ENCODE results near the gene BANF1. TPM values are rescaled to one million over a fixed set of nuclear protein-coding genes. Genes with fewer than 3 reads are reported as not detected.

The BANF1 gene
- total and polyA plus RNA-seq, 9 of the 15 experiments (the other 6 are each of a cell fraction or from before 2014, with no cell fraction given) = 108 to 651 (median 263) TPM

- no peak overlapping the region for H3K4me3 ChIP-seq
- H4K20me1 ChIP-seq (replicated peaks; ENCODE audit: control insufficient read depth, insufficient read depth, low read length) = no peaks in the 10 kb centered on the region
- no peaks in the 10 kb centered on the region for H3K9me1 ChIP-seq (ENCODE audit: control insufficient read depth, insufficient read depth, low read length)
- peaks cover 2 to 9% of the 10 kb centered on the region in 2 experiments; a peak in 4 of 5 replicates for H3K27me3 ChIP-seq (ENCODE audit: control insufficient read depth in 2 of 2, insufficient read depth in 2 of 2, low read length in 2 of 2)
- FAIRE-seq (no peak), ATAC-seq (no peak), DNase-seq (ENCODE audit: extremely low read depth in 1 of 4, low spot score in 3 of 4) (no peak)
- no peak overlapping the region for H3K4me2 ChIP-seq (ENCODE audit: insufficient read depth, low read length)
- H3K36me3 ChIP-seq (ENCODE audit: control insufficient read depth, insufficient read depth, low read length) = no peaks in the 10 kb centered on the region
- no peaks in the 10 kb centered on the region for H3K79me2 ChIP-seq (ENCODE audit: control insufficient read depth, insufficient read depth, low read length)
- no peak overlapping the region for H2AFZ ChIP-seq (ENCODE audit: low read depth, low read length)
- in situ Hi-C loops (cut with MboI) = no loop called here
- intact Hi-C loops (cut with micrococcal nuclease) = no loop called here
- H3K9ac ChIP-seq (ENCODE audit: insufficient read depth in 1 of 2, low read depth in 2 of 2, low read length in 2 of 2) = no peak overlapping the region
- no peaks in the 10 kb centered on the region for H3K4me1 ChIP-seq (replicated peaks in 1 of 2; ENCODE audit: control insufficient read depth in 2 of 2, insufficient read depth in 2 of 2, low read length in 2 of 2)
- peaks cover 3% of the 10 kb centered on the region; the same call in 1 of the 2 replicates for H3K9me3 ChIP-seq (replicated peaks; ENCODE audit: control insufficient read depth, insufficient read depth, low read depth, low read length)
- no peak overlapping the region for H3K27ac ChIP-seq (ENCODE audit: extremely low read depth, low read depth, low read length)
- ChIA-PET CTCF (ENCODE audit: low intra/inter-chr PET ratio) (no interaction called here), POLR2A (interaction anchor here (1.5 to 2.1 kb wide), 2 partner anchors 11 to 15 kb away, joined by 3 to 6 read pairs; partner anchors contain the start of genes CATSPER1 and SF3B2)
- BruUV-seq (replicated peaks) = no TSS peak
- 26% methylated on average over 3 of the region's 3 CpGs for WGBS (ENCODE audit: insufficient coverage, low coverage, missing lambda C conversion rate)
- TF ChIP-seq CSDE1 (IDR thresholded peaks at IDR 0.05) (no peak), ZZZ3 (IDR thresholded peaks at IDR 0.05) (no peak), GABPA (tag; conservative IDR thresholded peaks at IDR 0.05; ENCODE audit: low read depth) (no peak), PHTF2 (CRISPR knock-in tag; IDR thresholded peaks at IDR 0.05) (no peak), CAMTA2 (CRISPR knock-in tag; conservative IDR thresholded peaks at IDR 0.05) (no peak), SMARCA5 (IDR thresholded peaks at IDR 0.05) (no peak), PHB2 (IDR thresholded peaks at IDR 0.05; ENCODE audit: low read depth) (no peak), CEBPB (tag; IDR thresholded peaks at IDR 0.05) (no peak), MAZ (CRISPR knock-in tag; conservative IDR thresholded peaks at IDR 0.05 in 1 of 2, IDR thresholded peaks at IDR 0.05 in 1 of 2) (no peak), POLR3A (IDR thresholded peaks at IDR 0.05; ENCODE audit: borderline replicate concordance, extremely low read depth, insufficient read depth, insufficient read length) (no peak), VEZF1 (CRISPR knock-in tag; IDR thresholded peaks at IDR 0.05) (no peak), KDM1A (IDR thresholded peaks at IDR 0.05) (no peak), TFAM (CRISPR knock-in tag; conservative IDR thresholded peaks at IDR 0.05) (no peak), ZNF143 (CRISPR knock-in tag; IDR thresholded peaks at IDR 0.05) (no peak), CTCF (IDR thresholded peaks at IDR 0.05 in 2 of 3, conservative IDR thresholded peaks at IDR 0.05 in 1 of 3; ENCODE audit: insufficient read depth in 2 of 3, low read depth in 1 of 3, low read length in 3 of 3) (no peak), NRF1 (conservative IDR thresholded peaks at IDR 0.05 in 1 of 2, IDR thresholded peaks at IDR 0.05 in 1 of 2) (no peak), EGR1 (conservative IDR thresholded peaks at IDR 0.05) (no peak), RFX5 (IDR thresholded peaks at IDR 0.05; ENCODE audit: low read depth, low read length) (no peak), MEIS2 (IDR thresholded peaks at IDR 0.05; ENCODE audit: partially characterized antibody) (no peak), DIDO1 (tag; IDR thresholded peaks at IDR 0.05; ENCODE audit: low read depth) (no peak)
These were observed 35.0 kb downstream of the BANF1 start for GRCh38 chr11:66037327-66037726.
